Nephron progenitor cell (in vitro differentiated cells): ENCODE results near the gene TRAPPC3.

Experiments used
- DNase-seq: peaks from one replicate; pipeline ENCODE4 v3.0.0; 2021
- H3K27ac Mint-ChIP-seq: 2 replicates; pipeline ENCODE4 v1.8.0; 2021; ENCODE audit warnings: mild to moderate bottlenecking, moderate library complexity, mixed read lengths
- H3K27me3 Mint-ChIP-seq: 2 replicates; pipeline ENCODE4 v1.8.0; 2021; ENCODE audit warnings: mild to moderate bottlenecking, low read depth, mixed read lengths; ENCODE audit not compliant: poor library complexity
- H3K36me3 Mint-ChIP-seq: 2 replicates; pipeline ENCODE4 v1.8.0; 2021; ENCODE audit warnings: low read depth, mixed read lengths
- H3K4me1 Mint-ChIP-seq: 2 replicates; pipeline ENCODE4 v1.8.0; 2021; ENCODE audit warnings: mixed read lengths
- H3K4me3 Mint-ChIP-seq: 2 replicates; pipeline ENCODE4 v1.8.0; 2021; ENCODE audit warnings: mild to moderate bottlenecking, moderate library complexity, mixed read lengths
- H3K9me3 Mint-ChIP-seq: 2 replicates; pipeline ENCODE4 v1.8.0; 2021; ENCODE audit warnings: mild to moderate bottlenecking, moderate library complexity, mixed read lengths
- CTCF ChIP-seq: fragments of 200-600 bp; sonication (generic); IDR thresholded peaks from 2 replicates; pipeline ENCODE4 v1.5.0; 2021; ENCODE audit warnings: antibody characterized with exemption

Gene TRAPPC3

GRCh38 chr1:36134505-36135329, 14.6 kb downstream of the TRAPPC3 start:
- H3K27me3 Mint-ChIP-seq = peaks cover 7% of the 10 kb centered on the region
- peak; percentile 85 for TF ChIP-seq CTCF
- H3K4me1 Mint-ChIP-seq = peaks cover 15% of the 10 kb centered on the region
- DNase-seq = peak; percentile 83
- no peak overlapping the region for H3K4me3 Mint-ChIP-seq
- no peaks in the 10 kb centered on the region for H3K36me3 Mint-ChIP-seq
- no peaks in the 10 kb centered on the region for H3K9me3 Mint-ChIP-seq
- peak overlapping the region; percentile 87 for H3K27ac Mint-ChIP-seq

GRCh38 chr1:36134031-36134430, 15.3 kb downstream of the TRAPPC3 start:
- no peaks in the 10 kb centered on the region for H3K9me3 Mint-ChIP-seq
- TF ChIP-seq CTCF = no peak
- peaks cover 5% of the 10 kb centered on the region for H3K27me3 Mint-ChIP-seq
- DNase-seq = no peak
- H3K36me3 Mint-ChIP-seq = no peaks in the 10 kb centered on the region
- no peak overlapping the region for H3K4me3 Mint-ChIP-seq
- H3K4me1 Mint-ChIP-seq = peaks cover 15% of the 10 kb centered on the region
- peak overlapping the region; percentile 87 for H3K27ac Mint-ChIP-seq

GRCh38 chr1:36133484-36133883, 15.8 kb downstream of the TRAPPC3 start:
- H3K27me3 Mint-ChIP-seq = peaks cover 5% of the 10 kb centered on the region

GRCh38 chr1:36132029-36132428, 17.3 kb downstream of the TRAPPC3 start:
- no peak overlapping the region for H3K4me3 Mint-ChIP-seq
- no peaks in the 10 kb centered on the region for H3K9me3 Mint-ChIP-seq
- no peak for DNase-seq
- peaks cover 5% of the 10 kb centered on the region for H3K27me3 Mint-ChIP-seq
- H3K4me1 Mint-ChIP-seq = peaks cover 18% of the 10 kb centered on the region
- no peak for TF ChIP-seq CTCF
- no peaks in the 10 kb centered on the region for H3K36me3 Mint-ChIP-seq
- H3K27ac Mint-ChIP-seq = no peak overlapping the region

More at GRCh38 chr1:36133484-36133883, 15.8 kb downstream of the TRAPPC3 start:
- Mint-ChIP-seq H3K4me3 (no peak overlapping the region), H3K4me1 (peaks cover 15% of the 10 kb centered on the region), H3K36me3 (no peaks in the 10 kb centered on the region), H3K9me3 (no peaks in the 10 kb centered on the region), H3K27ac (no peak overlapping the region)
- TF ChIP-seq CTCF = no peak
- no peak for DNase-seq

GRCh38 chr1:36128905-36129206, 20.4 kb downstream of the TRAPPC3 start:
- Mint-ChIP-seq H3K27ac (no peak overlapping the region), H3K27me3 (peaks cover 28% of the 10 kb centered on the region), H3K9me3 (no peaks in the 10 kb centered on the region), H3K36me3 (no peaks in the 10 kb centered on the region), H3K4me3 (no peak overlapping the region), H3K4me1 (peaks cover 34% of the 10 kb centered on the region)
- TF ChIP-seq CTCF = no peak
- no peak for DNase-seq
